ENCODE results near the gene NXPH3.

The NXPH3 gene

GRCh38 chr17:49581648-49581998, 6.0 kb downstream of the NXPH3 start:
- no peak for TF ChIP-seq CTCF (conservative IDR thresholded peaks at IDR 0.05; ENCODE audit: low read length)
- no peak for DNase-seq (ENCODE audit: low read depth)
- H3K4me3 ChIP-seq (ENCODE audit: low read length): no peak overlapping the region

GRCh38 chr17:49582055-49582722, 6.5 kb downstream of the NXPH3 start:
- DNase-seq (ENCODE audit: low read depth): no peak

GRCh38 chr17:49582789-49583188, 7.1 kb downstream of the NXPH3 start:
- H3K4me3 ChIP-seq (ENCODE audit: low read length): no peak overlapping the region
- DNase-seq (ENCODE audit: low read depth): no peak
- TF ChIP-seq CTCF (conservative IDR thresholded peaks at IDR 0.05; ENCODE audit: low read length): no peak

More at GRCh38 chr17:49582055-49582722, 6.5 kb downstream of the NXPH3 start:
- H3K4me3 ChIP-seq (ENCODE audit: low read length): no peak overlapping the region
- no peak for TF ChIP-seq CTCF (conservative IDR thresholded peaks at IDR 0.05; ENCODE audit: low read length)

GRCh38 chr17:49583226-49583625, 7.6 kb downstream of the NXPH3 start:
- no peak for TF ChIP-seq CTCF (conservative IDR thresholded peaks at IDR 0.05; ENCODE audit: low read length)
- DNase-seq (ENCODE audit: low read depth): no peak
- H3K4me3 ChIP-seq (ENCODE audit: low read length): no peak overlapping the region

GRCh38 chr17:49583889-49584288, 8.2 kb downstream of the NXPH3 start:
- no peak for DNase-seq (ENCODE audit: low read depth)
- H3K4me3 ChIP-seq (ENCODE audit: low read length): no peak overlapping the region
- TF ChIP-seq CTCF (conservative IDR thresholded peaks at IDR 0.05; ENCODE audit: low read length): no peak

- no peak overlapping the region for H3K4me3 ChIP-seq (ENCODE audit: low read length)
- TF ChIP-seq CTCF (conservative IDR thresholded peaks at IDR 0.05; ENCODE audit: low read length): 0 out of 2 replicates have a peak, but pooled peaks have one; percentile 7
- no peak for DNase-seq (ENCODE audit: low read depth)
These were observed 9.9 kb downstream of the NXPH3 start for GRCh38 chr17:49585422-49586027.

All from AG10803 (cell line).